K562 (cell line): ENCODE results near the gene AGPAT1. TPM values are rescaled to one million over a fixed set of nuclear protein-coding genes. Genes with fewer than 3 reads are reported as not detected.

Experiments used
- ATF1 ChIP-seq, 2 experiments: fragments of 450-650 bp in 1 of 2; IDR thresholded peaks; 2 replicates each; pipeline ENCODE4 v1.6.1; 2016; ENCODE audit warnings: missing compliant biosample characterization in 1 of 2, missing genetic modification characterization in 1 of 2
- CEBPB ChIP-seq: fragments of 450-650 bp; IDR thresholded peaks from 2 replicates; pipeline ENCODE4 v1.6.1; 2016; ENCODE audit warnings: missing genetic modification characterization, missing compliant biosample characterization
- ESRRB ChIP-seq: fragments of 250-450 bp; sonication (Bioruptor Pico); IDR thresholded peaks from 2 replicates; pipeline ENCODE4 v1.5.0; 2020; ENCODE audit warnings: mild to moderate bottlenecking, moderate library complexity, borderline replicate concordance
- EWSR1 ChIP-seq: fragments of 450-650 bp; IDR thresholded peaks from 2 replicates; pipeline ENCODE4 v1.6.1; 2018; ENCODE audit warnings: borderline replicate concordance, mild to moderate bottlenecking, low read depth, moderate library complexity; ENCODE audit not compliant: partially characterized antibody
- EZH2 ChIP-seq: IDR thresholded peaks from 2 replicates; pipeline ENCODE4 v1.6.1; 2012; ENCODE audit warnings: low read depth, mild to moderate bottlenecking, inconsistent platforms, low read length, borderline replicate concordance
- GTF3C2 ChIP-seq: IDR thresholded peaks from 3 replicates; pipeline ENCODE4 v1.6.1; 2011; ENCODE audit warnings: borderline replicate concordance, mild to moderate bottlenecking, moderate library complexity; ENCODE audit not compliant: insufficient read length; ENCODE audit errors: extremely low read depth
- HDAC2 ChIP-seq: fragments of 450-650 bp; IDR thresholded peaks from 2 replicates; pipeline ENCODE4 v1.6.1; 2016; ENCODE audit warnings: mild to moderate bottlenecking
- HDAC3 ChIP-seq: fragments of 450-650 bp; IDR thresholded peaks from 2 replicates; pipeline ENCODE4 v1.6.1; 2018; ENCODE audit warnings: borderline replicate concordance, mild to moderate bottlenecking, moderate library complexity; ENCODE audit not compliant: partially characterized antibody
- KAT7 ChIP-seq: sonication (generic); formaldehyde crosslinking; IDR thresholded peaks from 2 replicates; pipeline ENCODE4 v1.8.0; 2022; ENCODE audit warnings: missing genetic modification reagents, mild to moderate bottlenecking, borderline replicate concordance
- RBM15 ChIP-seq: fragments of 200-400 bp; formaldehyde crosslinking; IDR thresholded peaks from 2 replicates; pipeline ENCODE4 v1.6.1; 2018; ENCODE audit warnings: mild to moderate bottlenecking, low read length, moderate library complexity; ENCODE audit not compliant: insufficient read depth
- SAP30 ChIP-seq: fragments of 200-600 bp; sonication (generic); IDR thresholded peaks from 2 replicates; pipeline ENCODE4 v1.6.1; 2012; ENCODE audit warnings: borderline replicate concordance, low read depth, mild to moderate bottlenecking, moderate library complexity, low read length, control low read depth, inconsistent platforms; ENCODE audit not compliant: insufficient read depth, poor library complexity, severe bottlenecking
- SIRT6 ChIP-seq: IDR thresholded peaks from one replicate; pipeline ENCODE4 v1.6.1; 2012; ENCODE audit warnings: low read depth, mild to moderate bottlenecking, control low read depth, inconsistent platforms, low read length, moderate library complexity
- SMARCE1 ChIP-seq: fragments of 450-650 bp; IDR thresholded peaks from 2 replicates; pipeline ENCODE4 v1.7.1; 2016; ENCODE audit warnings: mild to moderate bottlenecking
- UBTF ChIP-seq, 2 experiments: IDR thresholded peaks; 2 replicates each; pipeline ENCODE4 v1.6.1; 2012; ENCODE audit warnings: improper control_type of control experiment in 2 of 2, low read depth in 2 of 2, low read length in 2 of 2, borderline replicate concordance in 1 of 2
- ZFPM2 ChIP-seq: fragments of 250-450 bp; sonication (Bioruptor Pico); IDR thresholded peaks from 2 replicates; pipeline ENCODE4 v1.5.1; 2022; ENCODE audit warnings: mild to moderate bottlenecking
- ZNF507 ChIP-seq: conservative IDR thresholded peaks from 2 replicates; pipeline ENCODE4 v1.6.1; 2017; ENCODE audit warnings: missing genetic modification characterization, missing compliant biosample characterization
- polyA plus RNA-seq, 8 experiments: library from polyadenylated mRNA; depleted of rRNA in 4 of 8; stranded (reverse) in 5 of 8; unstranded in 3 of 8; fragments of >200 nt; fragmentation: Nextera tagmentation in 2 of 8; fragmentation: Illumina TruSeq in 1 of 8; extraction: Ambion mirVana in 2 of 8; extraction: Trizol in 1 of 8; gene quantifications; 2 replicates each; pipeline versions ENCODE4 v1.2.1 to v1.2.3, GENCODE V29; 2011 to 2014; ENCODE audit warnings: inconsistent platforms in 1 of 8, missing spikeins in 1 of 8
- total RNA-seq, 7 experiments: library from RNA; depleted of rRNA in 6 of 7; stranded (reverse); fragments of >200 nt in 6 of 7; fragmentation: Illumina TruSeq in 2 of 7; extraction: Trizol in 2 of 7; gene quantifications; 2 replicates each; pipeline versions ENCODE4 v1.2.1 to v1.2.3, GENCODE V29; 2011 to 2021; ENCODE audit warnings: low replicate concordance in 1 of 7
- TF ChIP-seq, protein P1 (sequence below): fragments of 450-650 bp; IDR thresholded peaks from one replicate; pipeline ENCODE4 v1.6.1; 2018; ENCODE audit warnings: mild to moderate bottlenecking, moderate library complexity; ENCODE audit not compliant: partially characterized antibody

Gene AGPAT1
- total and polyA plus RNA-seq, 9 of the 15 experiments (the other 6 are each of a cell fraction or from before 2014, with no cell fraction given), result 37.9 to 176 (median 69.4) TPM

- TF ChIP-seq UBTF (IDR thresholded peaks at IDR 0.05; ENCODE audit: borderline replicate concordance in 1 of 2, low read depth in 2 of 2, low read length in 2 of 2), result peak in 1 of 2 experiments; percentile 19; a peak in 1 of 4 replicates
- no peak for TF ChIP-seq EZH2
- TF ChIP-seq SAP30, result no peak
- TF ChIP-seq GTF3C2, result no peak
- no peak; the same call in 1 of the 2 replicates for TF ChIP-seq HDAC2
- TF ChIP-seq, protein P1, sequence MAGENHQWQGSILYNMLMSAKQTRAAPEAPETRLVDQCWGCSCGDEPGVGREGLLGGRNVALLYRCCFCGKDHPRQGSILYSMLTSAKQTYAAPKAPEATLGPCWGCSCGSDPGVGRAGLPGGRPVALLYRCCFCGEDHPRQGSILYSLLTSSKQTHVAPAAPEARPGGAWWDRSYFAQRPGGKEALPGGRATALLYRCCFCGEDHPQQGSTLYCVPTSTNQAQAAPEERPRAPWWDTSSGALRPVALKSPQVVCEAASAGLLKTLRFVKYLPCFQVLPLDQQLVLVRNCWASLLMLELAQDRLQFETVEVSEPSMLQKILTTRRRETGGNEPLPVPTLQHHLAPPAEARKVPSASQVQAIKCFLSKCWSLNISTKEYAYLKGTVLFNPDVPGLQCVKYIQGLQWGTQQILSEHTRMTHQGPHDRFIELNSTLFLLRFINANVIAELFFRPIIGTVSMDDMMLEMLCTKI, result no peak
- TF ChIP-seq RBM15, result no peak
- TF ChIP-seq ZFPM2 (CRISPR knock-in tag), result no peak; the same call in 1 of the 2 replicates
- no peak for TF ChIP-seq EWSR1
- no peak for TF ChIP-seq SIRT6
- TF ChIP-seq ATF1 (CRISPR knock-in tag; IDR thresholded peaks at IDR 0.05), result peak; percentile 91
- TF ChIP-seq ATF1 (tag; IDR thresholded peaks at IDR 0.05), result peak; percentile 98
- no peak for TF ChIP-seq HDAC3
- TF ChIP-seq ESRRB (CRISPR knock-in tag), result no peak
- TF ChIP-seq KAT7 (CRISPR knock-in tag), result peak; percentile 86
- TF ChIP-seq ZNF507, result no peak
- TF ChIP-seq CEBPB (tag), result 0 out of 2 replicates have a peak, but pooled peaks have one; percentile 32
- TF ChIP-seq SMARCE1, result no peak
These were observed 22.0 kb downstream of the AGPAT1 start, which contains the start of gene PPT2 (continued) for GRCh38 chr6:32153564-32154513.
